HepG2 (cell line): ENCODE results near the gene IZUMO4. TPM values are rescaled to one million over a fixed set of nuclear protein-coding genes. Genes with fewer than 3 reads are reported as not detected.
A peak's percentile ranks its signal among the peaks of the same experiment; 100 is the strongest.

Experiments used
- BRCA1 ChIP-seq: sonication (generic); formaldehyde crosslinking; IDR thresholded peaks from 2 replicates; pipeline ENCODE4 v1.4.0; 2020; ENCODE audit warnings: missing genetic modification reagents
- CHCHD3 ChIP-seq: sonication (generic); formaldehyde crosslinking; IDR thresholded peaks from 2 replicates; pipeline ENCODE4 v1.8.0; 2022; ENCODE audit warnings: mild to moderate bottlenecking, missing genetic modification reagents, moderate library complexity
- DNMT3B ChIP-seq: conservative IDR thresholded peaks from 2 replicates; pipeline ENCODE4 v1.6.1; 2016; ENCODE audit warnings: missing biosample characterization, control low read depth
- GABPB1 ChIP-seq: IDR thresholded peaks from 2 replicates; pipeline ENCODE4 v1.6.1; 2016; ENCODE audit warnings: mild to moderate bottlenecking, missing genetic modification reagents, moderate library complexity, missing compliant biosample characterization
- HDAC1 ChIP-seq: sonication (generic); formaldehyde crosslinking; IDR thresholded peaks from 2 replicates; pipeline ENCODE4 v1.5.1; 2020; ENCODE audit warnings: mild to moderate bottlenecking, missing genetic modification reagents
- KDM4B ChIP-seq: sonication (generic); formaldehyde crosslinking; IDR thresholded peaks from 2 replicates; pipeline ENCODE4 v1.4.0; 2020; ENCODE audit warnings: missing genetic modification reagents
- SUZ12 ChIP-seq: fragments of 150-350 bp; IDR thresholded peaks from 2 replicates; pipeline ENCODE4 v1.6.1; 2014; ENCODE audit warnings: low read depth, low read length
- TFAP4 ChIP-seq: sonication (generic); IDR thresholded peaks from 2 replicates; pipeline ENCODE4 v1.6.1; 2016; ENCODE audit warnings: low read depth, borderline replicate concordance
- THAP7 ChIP-seq: sonication (generic); formaldehyde crosslinking; IDR thresholded peaks from 2 replicates; pipeline ENCODE4 v1.8.1; 2023; ENCODE audit warnings: mild to moderate bottlenecking, missing genetic modification reagents
- ZBTB4 ChIP-seq: sonication (generic); formaldehyde crosslinking; IDR thresholded peaks from 2 replicates; pipeline ENCODE4 v1.4.0; 2020; ENCODE audit warnings: missing genetic modification reagents, mild to moderate bottlenecking, borderline replicate concordance
- ZHX1 ChIP-seq: sonication (generic); formaldehyde crosslinking; IDR thresholded peaks from 2 replicates; pipeline ENCODE4 v1.8.1; 2022; ENCODE audit warnings: low read depth, mild to moderate bottlenecking, missing genetic modification reagents
- ZMYM4 ChIP-seq: sonication (generic); formaldehyde crosslinking; IDR thresholded peaks from 2 replicates; pipeline ENCODE4 v1.8.1; 2023; ENCODE audit warnings: mild to moderate bottlenecking, missing genetic modification reagents
- ZNF18 ChIP-seq: sonication (generic); formaldehyde crosslinking; IDR thresholded peaks from 2 replicates; pipeline ENCODE4 v1.8.0; 2022; ENCODE audit warnings: mild to moderate bottlenecking, missing genetic modification reagents; ENCODE audit not compliant: insufficient replicate concordance
- ZNF180 ChIP-seq: sonication (generic); formaldehyde crosslinking; IDR thresholded peaks from 2 replicates; pipeline ENCODE4 v1.4.0; 2020; ENCODE audit warnings: low read depth, missing genetic modification reagents, borderline replicate concordance
- ZNF230 ChIP-seq: sonication (generic); formaldehyde crosslinking; IDR thresholded peaks from 2 replicates; pipeline ENCODE4 v1.4.0; 2020; ENCODE audit warnings: mild to moderate bottlenecking, missing genetic modification reagents
- ZNF580 ChIP-seq: IDR thresholded peaks from 2 replicates; pipeline ENCODE4 v1.6.1; 2016; ENCODE audit warnings: low read depth, borderline replicate concordance
- ZSCAN5A ChIP-seq: sonication (generic); formaldehyde crosslinking; IDR thresholded peaks from 2 replicates; pipeline ENCODE4 v1.8.0; 2022; ENCODE audit warnings: mild to moderate bottlenecking, missing genetic modification reagents, borderline replicate concordance
- ZSCAN9 ChIP-seq: IDR thresholded peaks from 2 replicates; pipeline ENCODE4 v1.6.1; 2016; ENCODE audit warnings: borderline replicate concordance
- polyA plus RNA-seq, 8 experiments: library from polyadenylated mRNA; depleted of rRNA in 3 of 8; stranded (reverse) in 7 of 8; unstranded in 1 of 8; fragments of >200 nt; fragmentation: Illumina TruSeq in 4 of 8; extraction: Trizol in 4 of 8; gene quantifications; 2 replicates each; pipeline versions ENCODE4 v1.2.1 to v1.2.3, GENCODE V29; 2011 to 2016; ENCODE audit warnings: low read depth in 4 of 8, missing spikeins in 1 of 8, mixed read lengths in 1 of 8; ENCODE audit not compliant: insufficient read depth in 1 of 8
- total RNA-seq, 5 experiments: library from RNA; depleted of rRNA; stranded (reverse); fragments of >200 nt; fragmentation: Illumina TruSeq; extraction: Trizol; gene quantifications; 2 replicates each; pipeline ENCODE4 v1.2.3, GENCODE V29; 2016; ENCODE audit warnings: low read depth in 1 of 5

The IZUMO4 gene
- total and polyA plus RNA-seq, 2 of the 13 experiments (the other 11 are each of a cell fraction or from before 2014, with no cell fraction given): 0.77 to 3.9 TPM

GRCh38 chr19:2096034-2096479 lies 658 bp upstream of the IZUMO4 start, which contains the start of gene MOB3A (continued):
- TF ChIP-seq GABPB1: peak; percentile 77
- TF ChIP-seq ZSCAN9 (CRISPR knock-in tag): 0 out of 2 replicates have a peak, but pooled peaks have one; percentile 65
- no peak for TF ChIP-seq ZNF18 (CRISPR knock-in tag)
- TF ChIP-seq BRCA1 (CRISPR knock-in tag): no peak
- 0 out of 2 replicates have a peak, but pooled peaks have one; percentile 40 for TF ChIP-seq ZNF580
- peak; percentile 45; the same call in 1 of the 2 replicates for TF ChIP-seq TFAP4
- no peak for TF ChIP-seq ZBTB4 (CRISPR knock-in tag)
- TF ChIP-seq KDM4B (CRISPR knock-in tag): no peak
- TF ChIP-seq ZNF230 (CRISPR knock-in tag): no peak
- no peak for TF ChIP-seq CHCHD3
- no peak for TF ChIP-seq ZSCAN5A (CRISPR knock-in tag)
- no peak; the same call in 1 of the 2 replicates for TF ChIP-seq ZNF180 (CRISPR knock-in tag)
- no peak for TF ChIP-seq DNMT3B (CRISPR knock-in tag)
- TF ChIP-seq SUZ12: no peak
- 0 out of 2 replicates have a peak, but pooled peaks have one; percentile 30 for TF ChIP-seq THAP7 (CRISPR knock-in tag)
- TF ChIP-seq ZMYM4 (CRISPR knock-in tag): no peak
- TF ChIP-seq ZHX1: peak; percentile 67; the same call in 1 of the 2 replicates
- TF ChIP-seq HDAC1: peak; percentile 78; the same call in 1 of the 2 replicates
